ENCODE results near the gene PSMD11.
"Not testable (repeated sequence)": the region's sequence is repeated elsewhere in the genome, so short reads cannot be mapped to it uniquely, and the experiment has no call there.

Gene PSMD11

DNA sequence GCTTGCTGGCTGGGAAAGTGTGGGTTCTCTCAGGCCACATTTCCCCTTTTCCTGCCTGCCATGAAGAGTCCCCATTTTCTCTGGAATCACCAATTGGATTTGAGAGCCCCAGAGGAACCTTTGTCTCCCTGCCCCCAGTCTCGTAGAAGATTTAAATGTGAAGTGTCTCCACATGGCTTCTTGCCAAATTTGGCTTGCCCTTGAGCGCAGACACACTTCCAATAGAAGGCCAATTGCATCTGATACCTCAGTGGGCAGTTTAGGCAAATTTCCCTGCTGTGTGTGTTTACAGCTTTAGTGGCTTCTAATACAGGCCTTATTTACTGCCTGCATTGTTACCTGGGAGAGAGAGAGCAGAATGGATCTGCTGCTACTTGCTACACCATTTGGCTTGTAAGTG lies 72.1 kb downstream of the PSMD11 start:
- DNase-seq = no peak

GRCh38 chr17:32516940-32517701 lies 72.8 kb downstream of the PSMD11 start:
- no peak for DNase-seq

- no peak for DNase-seq
These were observed 73.7 kb downstream of the PSMD11 start for GRCh38 chr17:32517982-32518381.

- no peak for DNase-seq
These were observed 74.4 kb downstream of the PSMD11 start for GRCh38 chr17:32518646-32519227.

DNA sequence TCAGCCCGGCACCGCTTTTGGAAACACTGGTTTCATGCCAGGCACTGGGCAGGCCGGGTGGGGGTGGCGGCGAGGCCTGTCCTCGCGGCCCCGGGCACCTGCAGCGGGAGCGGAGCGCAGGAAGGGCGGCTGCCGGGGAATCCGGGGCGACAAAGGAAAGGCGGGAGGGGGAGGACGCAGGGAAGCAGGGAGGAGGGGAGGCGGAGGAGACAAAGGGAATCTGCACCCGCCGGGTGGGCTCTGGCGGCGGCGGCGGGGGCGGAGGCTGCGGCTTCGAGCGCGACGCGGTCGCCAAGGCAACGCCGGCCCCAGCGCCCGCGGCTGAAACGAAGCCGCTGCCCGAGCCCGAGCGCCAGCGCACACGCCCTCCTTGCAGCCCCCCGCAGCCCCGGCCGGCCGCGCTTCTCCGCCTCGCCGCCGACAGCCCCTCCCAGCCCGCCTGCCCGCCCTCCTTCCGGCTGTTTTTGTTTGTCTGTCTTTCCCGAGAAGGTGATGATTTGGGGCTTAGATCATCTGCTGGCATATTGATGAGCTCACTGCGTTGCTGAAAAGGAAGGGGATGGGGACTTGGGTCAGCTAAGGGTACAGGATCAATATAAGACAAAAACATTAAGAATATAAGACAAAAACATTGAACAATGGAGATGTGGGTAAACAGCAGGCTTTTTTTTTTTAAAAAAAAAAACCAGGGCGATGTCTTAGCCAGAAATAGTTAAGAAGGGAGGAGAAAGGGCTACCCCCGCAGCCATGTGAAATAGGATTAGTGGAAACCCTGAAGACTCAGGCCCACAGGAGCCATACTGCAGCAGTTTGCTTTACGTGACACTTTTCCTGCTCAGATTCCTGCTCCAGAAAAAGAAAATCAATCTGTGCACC lies 75.2 kb downstream of the PSMD11 start:
- DNase-seq = no peak

GRCh38 chr17:32520104-32520701 lies 75.9 kb downstream of the PSMD11 start:
- DNase-seq = no peak

GRCh38 chr17:32520737-32521404 lies 76.6 kb downstream of the PSMD11 start:
- DNase-seq = no peak

DNA sequence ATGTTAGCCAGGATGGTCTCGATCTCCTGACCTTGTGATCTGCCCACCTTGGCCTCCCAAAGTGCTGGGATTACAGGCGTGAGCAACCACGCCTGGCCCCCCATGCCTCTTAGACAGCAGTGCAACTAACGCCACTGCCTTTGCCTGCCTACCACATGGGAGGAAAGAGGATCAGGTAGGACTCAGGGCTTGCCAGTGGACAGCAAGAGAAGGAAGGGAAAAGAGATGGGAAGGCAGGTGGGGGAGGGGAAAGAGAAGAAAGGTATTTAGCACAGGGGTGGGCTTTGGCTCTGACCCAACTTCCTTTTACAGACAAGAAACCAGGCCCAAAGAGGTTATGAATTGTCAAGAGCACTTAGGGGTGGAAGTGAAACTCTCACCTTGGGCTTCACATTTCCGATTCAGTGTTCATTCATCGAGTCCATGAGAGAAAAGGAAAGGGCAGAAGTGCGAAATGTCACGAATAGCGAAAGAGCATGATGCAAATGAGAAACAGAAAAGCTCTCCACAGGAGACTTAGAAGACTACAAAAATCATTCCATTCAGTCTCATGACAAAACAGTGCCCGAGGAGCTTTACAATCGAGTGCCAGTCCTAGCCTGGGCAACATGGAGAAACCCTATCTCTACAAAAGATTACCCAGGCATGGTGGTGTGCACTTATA lies 78.8 kb downstream of the PSMD11 start:
- DNase-seq = no peak

- no peak for DNase-seq
These were observed 79.7 kb downstream of the PSMD11 start for GRCh38 chr17:32523827-32524552.

GRCh38 chr17:32524553-32524880 lies 80.2 kb downstream of the PSMD11 start:
- DNase-seq = not testable (repeated sequence)

DNA sequence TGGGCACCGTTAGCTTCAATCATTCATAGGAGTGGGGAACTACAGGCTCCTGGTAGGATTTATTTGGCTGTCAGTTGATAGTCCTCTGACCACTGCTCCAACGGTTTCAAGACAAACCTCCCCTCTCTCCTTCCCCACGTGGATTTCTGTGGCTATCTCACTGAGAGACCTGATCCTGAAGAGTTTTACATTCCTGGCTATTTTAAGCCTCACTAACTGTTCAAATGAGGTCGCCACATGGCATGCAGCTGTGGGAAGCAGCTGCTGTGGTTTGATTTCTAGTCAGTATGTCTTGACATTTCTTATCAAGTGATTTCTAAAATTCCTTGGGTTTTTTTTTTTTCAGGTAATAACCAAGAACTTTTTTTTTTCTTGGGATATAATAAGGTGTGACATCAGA lies 80.8 kb downstream of the PSMD11 start:
- peak; percentile 34 for DNase-seq

DNA sequence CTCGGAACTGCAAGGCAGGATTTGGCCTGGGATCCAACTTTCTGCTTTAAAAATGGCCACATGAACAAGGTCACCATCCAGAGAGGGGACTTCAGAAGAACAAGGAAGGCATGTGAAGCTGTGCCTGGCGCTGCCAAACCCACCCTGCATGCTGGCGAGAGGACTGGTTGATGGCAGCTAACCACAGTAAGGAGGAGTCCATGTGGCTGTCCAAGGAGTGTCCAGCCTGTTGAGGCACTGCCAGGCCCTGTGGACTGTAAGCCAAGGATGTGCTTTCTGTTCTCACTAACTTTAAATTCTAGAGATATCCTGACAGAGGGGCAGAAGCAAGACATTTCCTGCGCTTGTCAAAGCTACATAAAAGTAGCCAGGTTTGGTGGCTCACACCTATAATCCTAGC lies 82.8 kb downstream of the PSMD11 start:
- no peak for DNase-seq

DNA sequence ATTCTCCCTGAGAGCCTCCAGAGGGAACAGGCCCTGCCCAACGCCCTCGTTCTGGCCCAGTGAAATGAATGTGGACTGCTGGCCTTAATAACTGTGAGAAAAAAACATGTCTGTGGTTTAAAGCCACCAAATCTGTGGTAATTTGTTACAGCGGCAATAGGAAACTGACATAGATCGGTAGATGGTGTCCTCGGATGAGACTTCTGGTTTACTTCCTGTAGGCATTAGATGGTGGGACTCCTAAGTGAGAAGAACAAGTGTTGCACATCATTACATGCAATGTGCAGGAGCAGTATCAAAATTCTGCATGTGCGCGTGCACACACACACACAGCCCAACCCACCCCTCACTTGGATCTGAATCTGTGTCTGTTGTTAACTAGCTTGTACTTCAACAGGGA lies 84.5 kb downstream of the PSMD11 start:
- DNase-seq = no peak

DNA sequence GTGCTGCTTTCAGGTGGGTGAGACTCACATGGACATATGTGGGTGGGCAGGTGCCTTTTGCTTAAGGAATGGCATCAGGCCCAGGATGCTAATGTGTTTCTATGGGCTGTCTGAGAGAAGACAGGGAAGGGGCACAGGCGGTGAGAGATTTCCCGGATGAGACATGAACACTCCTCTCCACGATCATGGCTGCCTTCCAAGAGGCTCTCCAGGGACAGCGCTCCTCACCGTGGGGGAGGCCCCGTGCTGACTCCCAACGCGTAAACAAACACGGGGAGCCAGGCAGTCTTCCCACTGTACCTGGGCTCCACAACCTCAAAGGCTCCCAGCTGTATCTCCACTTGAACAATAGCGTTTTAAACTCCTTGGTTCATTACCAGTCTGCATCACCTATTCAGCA lies 85.3 kb downstream of the PSMD11 start:
- DNase-seq = no peak
